ENCODE data around the gene KCNA4.

GRCh38 chr11:29996016-29996415, 20.8 kb downstream of the KCNA4 start:
- TF ChIP-seq CTCF (IDR thresholded peaks at IDR 0.05; ENCODE audit: low read length) (no peak), EZH2phosphoT487 (IDR thresholded peaks at IDR 0.05; ENCODE audit: low read length) (no peak), EZH2 (optimal IDR thresholded peaks at IDR 0.05; ENCODE audit: low read depth, low read length) (no peak)

All from MM.1S (cell line).